BJ (cell line): ENCODE results near the gene TDG. TPM values are rescaled to one million over a fixed set of nuclear protein-coding genes. Genes with fewer than 3 reads are reported as not detected.

ENCODE experiments used
- CTCF ChIA-PET: fragments of 350-600 bp; formaldehyde crosslinking; extraction: SDS; loops from one replicate; lab custom pipeline; 2021; ENCODE audit warnings: antibody characterized with exemption, inconsistent platforms; lab: Yijun Ruan, JAX
- POLR2A ChIA-PET: fragments of 300-600 bp; sonication (Branson Sonifier 250); formaldehyde crosslinking; extraction: SDS; loops from one replicate; lab custom pipeline; 2021; ENCODE audit warnings: antibody characterized with exemption; lab: Charles Lee
- DNase-seq: peaks from one replicate; pipeline ENCODE4 v3.0.0-alpha.2; 2011; ENCODE audit warnings: low read depth
- H3K27me3 ChIP-seq: 2 replicates; pipeline ENCODE4 v1.6.0; 2011; ENCODE audit warnings: low read length; ENCODE audit not compliant: control insufficient read depth, insufficient read depth
- H3K36me3 ChIP-seq: 2 replicates; pipeline ENCODE4 v1.5.1; 2011; ENCODE audit warnings: low read length; ENCODE audit not compliant: control insufficient read depth, insufficient read depth
- H3K4me3 ChIP-seq: 2 replicates; pipeline ENCODE4 v1.5.1; 2011; ENCODE audit warnings: low read depth, mild to moderate bottlenecking, control low read depth, low read length
- polyA plus RNA-seq: library from polyadenylated mRNA; depleted of rRNA; stranded (reverse); fragments of >200 nt; gene quantifications from 2 replicates; pipeline ENCODE4 v1.2.3, GENCODE V29; 2011
- TF ChIP-seq, protein P1 (sequence below): IDR thresholded peaks from 2 replicates; pipeline ENCODE4 v1.5.1; 2011; ENCODE audit warnings: low read depth, mild to moderate bottlenecking, control low read depth, inconsistent platforms, low read length, moderate library complexity; ENCODE audit not compliant: insufficient read depth

TDG gene
- polyA plus RNA-seq, 1 experiment: 10.4 TPM

DNA sequence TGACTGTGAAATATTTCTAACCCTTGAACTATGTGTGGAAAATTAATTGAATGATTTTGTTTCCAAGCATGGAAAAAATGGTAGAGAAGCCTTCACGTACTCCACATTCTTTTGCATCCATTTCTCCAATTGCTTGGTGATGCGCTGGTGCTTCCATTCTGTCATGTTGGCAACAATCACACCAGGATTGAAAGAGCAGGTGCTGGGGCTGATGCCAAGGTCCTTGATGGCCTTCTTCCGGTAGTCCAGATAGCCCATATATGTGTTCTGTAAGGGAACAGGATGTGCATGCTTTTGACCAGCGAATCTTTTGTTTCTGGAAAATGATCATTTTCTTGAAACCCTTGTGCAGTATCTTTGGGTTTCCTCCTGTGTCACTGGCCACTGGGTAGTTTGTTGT, 28.6 kb downstream of the TDG start:
- no peaks in the 10 kb centered on the region; the same call in 1 of the 2 replicates for H3K36me3 ChIP-seq
- TF ChIP-seq, protein P1, sequence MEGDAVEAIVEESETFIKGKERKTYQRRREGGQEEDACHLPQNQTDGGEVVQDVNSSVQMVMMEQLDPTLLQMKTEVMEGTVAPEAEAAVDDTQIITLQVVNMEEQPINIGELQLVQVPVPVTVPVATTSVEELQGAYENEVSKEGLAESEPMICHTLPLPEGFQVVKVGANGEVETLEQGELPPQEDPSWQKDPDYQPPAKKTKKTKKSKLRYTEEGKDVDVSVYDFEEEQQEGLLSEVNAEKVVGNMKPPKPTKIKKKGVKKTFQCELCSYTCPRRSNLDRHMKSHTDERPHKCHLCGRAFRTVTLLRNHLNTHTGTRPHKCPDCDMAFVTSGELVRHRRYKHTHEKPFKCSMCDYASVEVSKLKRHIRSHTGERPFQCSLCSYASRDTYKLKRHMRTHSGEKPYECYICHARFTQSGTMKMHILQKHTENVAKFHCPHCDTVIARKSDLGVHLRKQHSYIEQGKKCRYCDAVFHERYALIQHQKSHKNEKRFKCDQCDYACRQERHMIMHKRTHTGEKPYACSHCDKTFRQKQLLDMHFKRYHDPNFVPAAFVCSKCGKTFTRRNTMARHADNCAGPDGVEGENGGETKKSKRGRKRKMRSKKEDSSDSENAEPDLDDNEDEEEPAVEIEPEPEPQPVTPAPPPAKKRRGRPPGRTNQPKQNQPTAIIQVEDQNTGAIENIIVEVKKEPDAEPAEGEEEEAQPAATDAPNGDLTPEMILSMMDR: no peak
- POLR2A ChIA-PET: no interaction called here
- CTCF ChIA-PET: no interaction called here
- H3K27me3 ChIP-seq: no peaks in the 10 kb centered on the region
- H3K4me3 ChIP-seq: no peak overlapping the region
- no peak for DNase-seq

GRCh38 chr12:103996595-103996994, 30.9 kb downstream of the TDG start:
- CTCF ChIA-PET: no interaction called here
- TF ChIP-seq, protein P1: no peak
- POLR2A ChIA-PET: no interaction called here

DNA sequence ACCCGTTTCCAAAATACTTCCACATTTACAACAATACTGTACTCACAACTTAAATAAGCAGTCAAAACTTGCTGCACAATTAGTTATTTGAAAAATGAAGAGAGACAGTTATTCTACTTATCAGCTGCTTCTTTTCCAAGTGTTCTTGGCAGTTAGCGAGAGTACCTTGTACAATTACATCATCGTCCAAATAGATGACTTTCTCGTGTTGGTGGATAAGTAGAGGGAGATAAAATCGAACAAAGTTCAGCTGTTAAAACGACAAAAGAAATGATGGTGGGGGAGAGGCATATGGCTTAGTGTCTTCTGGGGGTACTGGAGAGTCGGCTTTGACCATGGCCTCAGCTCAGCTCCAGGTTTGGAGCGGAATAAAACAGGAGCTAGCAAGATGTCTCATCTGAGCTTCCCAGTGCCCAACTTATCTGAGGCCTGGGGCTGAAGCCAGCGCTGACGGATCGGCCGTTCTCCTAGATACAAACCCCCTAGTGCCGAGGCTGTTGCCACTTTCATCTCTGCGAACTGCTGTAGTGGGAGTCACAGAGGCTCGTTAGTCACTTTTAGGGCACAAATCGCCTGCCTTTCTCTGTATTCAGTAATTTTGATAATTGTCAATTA, 31.7 kb downstream of the TDG start:
- Histone ChIP-seq H3K36me3 (no peaks in the 10 kb centered on the region; the same call in 1 of the 2 replicates), H3K4me3 (no peak overlapping the region), H3K27me3 (no peaks in the 10 kb centered on the region)
- CTCF ChIA-PET: interaction anchor here (0.8 to 1.4 kb wide), 4 partner anchors 11 to 31 kb away, joined by 3 to 4 read pairs (median 4); no protein-coding TSS in a partner anchor
- POLR2A ChIA-PET: no interaction called here
- TF ChIP-seq, protein P1: no peak
- DNase-seq: no peak

More at GRCh38 chr12:103996595-103996994, 30.9 kb downstream of the TDG start:
- DNase-seq: no peak
- H3K27me3 ChIP-seq: no peaks in the 10 kb centered on the region
- H3K36me3 ChIP-seq: no peaks in the 10 kb centered on the region; the same call in 1 of the 2 replicates
- no peak overlapping the region for H3K4me3 ChIP-seq

DNA sequence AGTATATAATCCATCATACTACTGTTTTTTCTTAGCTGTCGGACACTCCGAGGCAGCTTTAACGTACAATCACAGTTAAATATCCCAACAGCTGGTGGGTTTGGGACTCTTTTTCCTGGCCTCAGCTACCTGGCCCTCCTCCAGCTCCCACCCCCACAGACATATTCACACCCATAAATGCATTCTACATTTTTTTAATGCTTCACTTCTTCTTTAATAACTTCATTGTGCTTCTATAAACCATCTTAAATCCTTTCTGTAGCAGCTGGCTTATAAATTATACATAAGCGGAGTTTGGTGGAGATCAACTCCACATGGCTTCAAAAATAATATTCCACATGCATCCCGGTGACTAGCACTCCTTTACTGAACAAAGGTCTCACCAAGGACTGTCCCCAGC, 33.3 kb downstream of the TDG start:
- ChIA-PET CTCF (interaction anchor here (0.8 kb wide), 1 partner anchor 16 kb away, joined by 3 read pairs; no protein-coding TSS in a partner anchor), POLR2A (no interaction called here)
- DNase-seq: no peak
- Histone ChIP-seq H3K27me3 (no peaks in the 10 kb centered on the region), H3K4me3 (no peak overlapping the region), H3K36me3 (no peaks in the 10 kb centered on the region; the same call in 1 of the 2 replicates)
- TF ChIP-seq, protein P1: no peak

DNA sequence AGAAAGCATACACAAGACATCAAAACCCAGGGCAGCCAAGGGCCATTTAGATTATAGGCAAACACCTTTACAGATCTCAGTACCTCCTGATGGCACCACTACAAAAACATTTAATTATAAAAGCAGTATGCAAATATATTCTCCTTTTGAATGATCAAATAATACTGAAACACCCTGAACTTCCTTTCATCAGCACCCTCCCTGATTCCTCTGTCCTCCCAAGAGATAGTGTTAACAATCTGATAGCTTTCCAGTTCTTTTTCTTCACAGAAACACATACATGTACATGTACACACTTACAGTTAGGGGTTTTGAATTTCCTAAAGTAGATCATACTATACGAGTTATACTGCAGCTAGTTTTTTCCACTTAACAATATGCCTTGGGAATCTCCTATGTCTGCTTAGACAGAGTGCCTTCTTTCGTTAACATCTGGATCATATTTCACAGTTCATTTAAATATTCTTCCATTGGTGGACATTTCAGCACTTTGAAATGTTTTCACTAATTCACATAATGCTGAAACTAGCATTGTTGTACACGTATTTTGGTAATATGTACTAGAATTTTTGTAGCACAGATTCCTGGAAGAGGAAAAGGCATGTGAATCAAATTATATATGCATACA, 35.2 kb downstream of the TDG start:
- no peak for DNase-seq
- H3K4me3 ChIP-seq: no peak overlapping the region
- ChIA-PET CTCF (no interaction called here), POLR2A (no interaction called here)
- no peaks in the 10 kb centered on the region; the same call in 1 of the 2 replicates for H3K36me3 ChIP-seq
- H3K27me3 ChIP-seq: no peaks in the 10 kb centered on the region
- TF ChIP-seq, protein P1: no peak
